ENCODE measurements around the gene RGS19. TPM values are rescaled to one million over a fixed set of nuclear protein-coding genes. Genes with fewer than 3 reads are reported as not detected.

RGS19 gene
- total RNA-seq, 4 donors from 2014 or later: 4.6 to 38.8 (median 6.7) TPM

DNA sequence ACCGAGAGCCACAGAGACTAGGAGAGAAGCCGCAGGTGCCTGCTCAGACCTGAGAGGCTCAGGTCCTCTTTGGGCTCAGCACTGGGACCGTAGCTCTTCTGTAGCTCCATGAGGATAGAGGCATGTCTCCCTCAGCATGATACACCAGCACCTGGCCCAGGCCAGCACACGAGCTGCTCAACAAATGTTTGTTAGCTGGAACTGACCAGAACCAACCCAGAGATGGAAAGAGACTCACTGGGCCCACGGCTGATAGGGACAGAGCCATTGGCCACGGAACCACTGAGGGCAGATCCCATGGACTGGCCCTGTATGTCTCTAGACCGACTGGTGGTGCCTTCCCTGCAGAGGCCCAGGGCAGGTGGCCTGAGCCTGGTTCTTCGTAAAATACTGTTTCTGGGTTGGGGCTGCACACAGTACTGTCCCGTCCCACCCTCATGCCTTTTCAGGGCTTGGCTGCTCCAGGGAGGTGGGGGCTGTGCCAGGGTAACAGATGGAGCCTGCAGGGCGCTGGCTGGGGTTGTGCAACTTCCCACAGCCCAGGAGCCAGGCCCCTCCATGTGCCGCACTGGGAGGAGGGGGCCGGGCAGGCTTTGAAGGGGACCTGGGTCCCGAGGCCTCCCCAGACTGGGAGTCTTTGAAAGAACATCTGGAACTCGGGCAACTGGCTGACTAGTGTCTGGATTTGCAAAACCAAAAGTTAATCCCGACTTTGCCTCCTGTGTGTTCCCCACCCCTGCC is 38.1 kb downstream of the RGS19 start:
- TF ChIP-seq, protein P1, sequence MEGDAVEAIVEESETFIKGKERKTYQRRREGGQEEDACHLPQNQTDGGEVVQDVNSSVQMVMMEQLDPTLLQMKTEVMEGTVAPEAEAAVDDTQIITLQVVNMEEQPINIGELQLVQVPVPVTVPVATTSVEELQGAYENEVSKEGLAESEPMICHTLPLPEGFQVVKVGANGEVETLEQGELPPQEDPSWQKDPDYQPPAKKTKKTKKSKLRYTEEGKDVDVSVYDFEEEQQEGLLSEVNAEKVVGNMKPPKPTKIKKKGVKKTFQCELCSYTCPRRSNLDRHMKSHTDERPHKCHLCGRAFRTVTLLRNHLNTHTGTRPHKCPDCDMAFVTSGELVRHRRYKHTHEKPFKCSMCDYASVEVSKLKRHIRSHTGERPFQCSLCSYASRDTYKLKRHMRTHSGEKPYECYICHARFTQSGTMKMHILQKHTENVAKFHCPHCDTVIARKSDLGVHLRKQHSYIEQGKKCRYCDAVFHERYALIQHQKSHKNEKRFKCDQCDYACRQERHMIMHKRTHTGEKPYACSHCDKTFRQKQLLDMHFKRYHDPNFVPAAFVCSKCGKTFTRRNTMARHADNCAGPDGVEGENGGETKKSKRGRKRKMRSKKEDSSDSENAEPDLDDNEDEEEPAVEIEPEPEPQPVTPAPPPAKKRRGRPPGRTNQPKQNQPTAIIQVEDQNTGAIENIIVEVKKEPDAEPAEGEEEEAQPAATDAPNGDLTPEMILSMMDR (IDR thresholded peaks at IDR 0.05): no peak
- TF ChIP-seq POLR2A (IDR thresholded peaks at IDR 0.05): no peak
- H3K4me3 ChIP-seq: no peak overlapping the region
- intact Hi-C loops (cut with DNase I; ENCODE audit: low total_unique reads): no loop called here
- H3K4me1 ChIP-seq: peaks cover 0 to 22% of the 10 kb centered on the region in 2 donors
- peaks cover 0 to 42% of the 10 kb centered on the region in 2 donors for H3K27me3 ChIP-seq
- H3K27ac ChIP-seq: peak overlapping the region; percentile 35 to 61
- no peak for DNase-seq
- no peaks in the 10 kb centered on the region for H3K36me3 ChIP-seq
- no peaks in the 10 kb centered on the region for H3K9me3 ChIP-seq

DNA sequence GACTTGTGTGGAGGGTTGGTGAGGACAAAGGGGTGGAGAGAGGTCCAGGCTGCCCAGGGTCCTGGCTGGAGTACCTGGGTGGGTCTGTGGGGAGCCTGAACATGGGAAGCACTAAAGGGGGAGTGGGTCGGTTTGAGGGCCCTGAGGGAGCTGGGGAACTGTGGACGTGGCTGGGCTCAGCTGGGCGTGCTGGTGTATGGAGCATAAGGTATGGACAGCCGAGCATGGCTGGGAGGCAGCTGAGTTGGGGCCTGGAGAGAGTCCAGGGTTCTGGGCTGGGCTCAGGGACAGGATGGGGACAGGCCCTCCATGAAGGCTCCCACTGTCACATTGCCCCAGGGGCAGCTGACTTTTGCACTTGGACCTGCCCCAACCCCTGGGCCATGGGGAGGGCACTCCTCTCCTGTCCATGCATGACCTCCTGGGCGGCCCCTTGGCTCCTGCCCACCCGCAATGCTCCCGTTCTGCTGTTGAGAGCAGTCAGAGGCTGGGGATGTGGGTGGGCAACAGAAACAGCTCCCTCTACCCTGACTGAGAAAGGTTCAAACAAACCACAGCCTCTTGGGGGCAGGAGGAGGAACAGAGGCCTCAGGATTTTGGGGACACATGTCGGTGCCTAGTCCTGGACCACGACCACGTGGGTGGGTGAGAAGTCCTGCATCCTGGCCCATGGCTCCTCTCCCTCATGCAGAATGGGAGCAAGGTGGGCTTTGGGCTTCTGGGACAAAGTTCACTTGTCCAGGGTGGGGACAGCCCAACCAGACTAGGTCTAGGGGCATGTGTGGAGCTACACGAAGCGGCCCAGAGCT is 38.9 kb downstream of the RGS19 start:
- Histone ChIP-seq H3K36me3 (no peaks in the 10 kb centered on the region), H3K27ac (no peak overlapping the region), H3K27me3 (peaks cover 0 to 42% of the 10 kb centered on the region in 2 donors), H3K9me3 (no peaks in the 10 kb centered on the region), H3K4me3 (no peak overlapping the region), H3K4me1 (peaks cover 0 to 22% of the 10 kb centered on the region in 2 donors)
- intact Hi-C loops (cut with DNase I; ENCODE audit: low total_unique reads): no loop called here
- TF ChIP-seq POLR2A (IDR thresholded peaks at IDR 0.05): no peak
- TF ChIP-seq, protein P1 (IDR thresholded peaks at IDR 0.05): no peak
- no peak for DNase-seq

DNA sequence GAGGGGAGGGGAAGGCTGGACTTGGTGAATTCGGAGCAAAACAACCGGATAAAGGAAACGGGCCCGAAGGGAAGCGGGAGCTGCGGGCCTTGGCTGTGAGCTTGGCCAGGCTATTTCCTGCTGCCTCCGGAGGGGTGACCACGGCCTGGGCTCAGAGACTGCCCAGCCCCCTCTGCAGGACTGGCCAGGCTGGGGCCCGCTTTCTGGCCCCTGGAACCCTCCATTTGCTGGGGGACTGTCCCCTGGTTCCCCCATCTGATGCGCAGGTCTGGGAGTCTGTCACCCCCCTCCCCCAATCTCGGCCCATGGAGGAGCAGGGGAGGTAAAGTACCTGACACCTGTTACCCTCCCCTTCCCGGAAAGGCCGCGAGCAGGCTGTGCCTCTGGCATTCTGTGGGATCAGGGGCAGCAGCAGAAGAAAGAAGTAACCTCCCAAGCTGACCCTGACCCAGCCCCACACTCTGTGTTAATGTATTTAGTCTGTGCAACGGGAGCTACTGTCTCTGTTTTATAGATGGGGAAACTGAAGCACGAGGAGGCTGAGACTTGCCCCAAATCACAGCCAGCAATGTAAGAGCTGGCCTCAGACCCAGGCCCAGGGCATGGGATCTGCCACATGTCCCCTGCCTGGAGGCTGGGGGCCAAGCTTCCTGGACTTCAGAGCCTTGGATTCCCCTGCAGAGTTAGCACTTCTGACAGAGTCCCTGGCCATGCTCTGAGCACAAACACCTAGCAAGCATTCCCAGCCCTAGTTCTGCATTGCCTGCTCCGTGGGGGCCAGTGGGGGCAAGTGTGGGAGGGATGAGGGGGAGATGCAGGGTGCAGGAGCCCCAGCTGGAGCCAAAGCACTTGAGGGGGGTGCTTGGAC is 39.8 kb downstream of the RGS19 start:
- Histone ChIP-seq H3K36me3 (no peaks in the 10 kb centered on the region), H3K4me3 (peak overlapping the region in 1 of 2 donors; percentile 20), H3K27me3 (peaks cover 0 to 42% of the 10 kb centered on the region in 2 donors), H3K4me1 (peaks cover 0 to 22% of the 10 kb centered on the region in 2 donors), H3K9me3 (no peaks in the 10 kb centered on the region), H3K27ac (no peak overlapping the region)
- intact Hi-C loops (cut with DNase I; ENCODE audit: low total_unique reads): no loop called here
- DNase-seq: no peak
- no peak for TF ChIP-seq POLR2A (IDR thresholded peaks at IDR 0.05)
- TF ChIP-seq, protein P1 (IDR thresholded peaks at IDR 0.05): no peak

DNA sequence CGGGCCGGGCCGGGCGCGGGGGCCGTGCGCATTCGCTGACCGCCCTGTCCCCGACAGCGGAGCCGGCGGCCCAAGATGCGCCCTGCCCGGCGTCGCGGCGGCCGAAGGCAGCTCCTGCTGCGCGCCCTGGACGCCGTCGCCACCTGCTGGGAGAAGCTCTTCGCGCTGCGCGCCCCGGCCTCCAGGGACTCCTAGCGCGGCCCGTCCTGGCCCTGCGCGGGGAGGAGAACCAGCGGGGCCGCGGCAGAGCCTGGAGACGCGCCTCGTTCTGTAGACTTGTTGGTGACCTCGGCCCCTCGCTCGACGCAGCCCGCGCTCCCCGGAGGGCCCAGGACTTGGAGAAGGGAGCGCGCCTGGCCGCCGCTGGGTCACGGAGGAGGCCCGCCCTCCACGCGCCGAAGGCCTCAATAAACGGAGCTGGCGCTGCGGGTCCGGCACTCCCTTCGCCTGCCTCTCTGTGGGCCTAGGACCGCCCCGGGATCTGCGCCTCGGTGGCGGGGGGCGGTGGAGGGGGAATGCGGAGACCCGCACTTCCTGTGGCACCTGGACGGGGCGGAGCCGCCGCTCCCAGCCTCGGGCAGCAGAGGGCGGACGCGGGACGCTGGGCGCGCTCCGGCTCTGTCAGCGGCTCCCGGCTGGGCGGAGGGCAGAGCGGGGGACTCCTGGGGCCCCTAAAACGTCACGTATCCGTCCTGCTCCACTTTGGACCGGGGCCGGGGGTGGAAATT is 40.6 kb downstream of the RGS19 start:
- intact Hi-C loops (cut with DNase I; ENCODE audit: low total_unique reads): no loop called here
- H3K36me3 ChIP-seq: no peaks in the 10 kb centered on the region
- peak overlapping the region in 1 of 2 donors; percentile 21 for H3K27ac ChIP-seq
- peaks cover 0 to 22% of the 10 kb centered on the region in 2 donors for H3K4me1 ChIP-seq
- TF ChIP-seq POLR2A (IDR thresholded peaks at IDR 0.05): peak in 1 of 2 donors; percentile 11
- TF ChIP-seq, protein P1 (IDR thresholded peaks at IDR 0.05): peak; percentile 60 to 74 (median 65)
- DNase-seq: peak; percentile 62 to 76
- H3K27me3 ChIP-seq: peaks cover 0 to 42% of the 10 kb centered on the region in 2 donors
- H3K9me3 ChIP-seq: no peaks in the 10 kb centered on the region
- peak overlapping the region; percentile 20 to 23 for H3K4me3 ChIP-seq
